HG03175 (cell line): ENCODE measurements around the gene SLC28A3.

Experiments
- ATAC-seq: cut with Tn5 transposase; IDR thresholded peaks from one replicate; pipeline ENCODE4 v1.9.1; 2021; ENCODE audit warnings: mild to moderate bottlenecking, moderate library complexity; ENCODE audit not compliant: unreplicated experiment

The SLC28A3 gene

GRCh38 chr9:84349671-84350070 is 9.1 kb upstream of the SLC28A3 start:
- no peak for ATAC-seq

DNA sequence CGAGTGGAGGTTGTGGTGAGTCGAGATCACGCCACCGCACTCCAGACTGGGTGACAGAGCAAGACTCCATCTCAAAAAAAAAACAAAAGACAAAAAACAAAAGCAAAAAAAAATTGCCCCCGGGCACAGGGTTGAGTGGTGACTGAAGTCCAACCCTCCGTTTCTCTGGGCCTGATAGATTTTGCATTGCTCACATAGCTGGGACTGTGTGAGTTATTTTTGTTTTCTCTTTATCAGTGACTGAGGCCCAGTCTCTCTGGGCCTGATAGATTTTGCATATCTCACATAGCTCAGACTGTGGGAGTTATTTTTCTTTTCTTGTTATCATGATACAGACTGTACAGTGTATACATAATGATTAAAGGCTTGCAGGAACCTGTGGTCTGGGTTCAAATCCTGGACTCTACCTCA is 2.6 kb upstream of the SLC28A3 start:
- ATAC-seq = no peak

DNA sequence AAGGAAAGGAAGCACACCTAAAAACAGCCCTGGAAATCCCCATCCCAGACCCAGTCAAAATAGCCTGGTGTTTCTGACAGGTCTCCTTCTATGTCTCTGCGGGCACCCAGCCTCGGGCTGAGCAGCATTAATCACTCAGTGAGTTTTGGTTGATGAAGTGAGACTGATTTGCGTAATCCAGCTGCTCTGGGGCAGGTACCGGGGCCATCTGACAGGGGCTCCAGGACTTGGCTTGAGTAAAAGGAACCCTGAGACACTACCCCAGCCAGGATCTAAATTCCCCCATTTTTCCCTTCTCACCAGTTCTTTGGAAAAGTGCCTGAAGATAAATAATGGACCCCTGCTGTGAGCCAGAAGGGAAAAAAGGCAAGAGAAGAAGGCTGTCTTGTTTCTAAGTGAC is 596 bp downstream of the SLC28A3 start:
- no peak for ATAC-seq

GRCh38 chr9:84339503-84339902 is 1.1 kb downstream of the SLC28A3 start:
- ATAC-seq = no peak

DNA sequence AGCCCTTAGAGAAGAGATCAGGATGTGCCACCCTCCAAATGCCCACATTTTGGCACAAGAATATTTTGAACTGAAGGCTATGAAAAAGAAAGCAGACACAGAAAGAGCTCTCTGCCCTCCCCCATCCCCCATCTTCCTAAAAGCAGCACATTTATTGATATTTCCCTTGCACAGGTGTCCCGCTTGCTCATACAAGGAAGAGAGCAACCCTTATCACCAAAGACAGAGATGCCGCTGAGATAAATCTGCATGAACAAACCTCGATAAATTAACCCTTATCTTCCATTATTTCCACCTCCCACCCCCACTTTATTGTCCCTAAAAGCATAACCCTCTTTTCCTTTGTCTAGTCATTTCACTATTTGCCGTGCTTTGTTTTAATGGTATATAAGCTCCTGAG is 1.8 kb downstream of the SLC28A3 start:
- no peak for ATAC-seq

DNA sequence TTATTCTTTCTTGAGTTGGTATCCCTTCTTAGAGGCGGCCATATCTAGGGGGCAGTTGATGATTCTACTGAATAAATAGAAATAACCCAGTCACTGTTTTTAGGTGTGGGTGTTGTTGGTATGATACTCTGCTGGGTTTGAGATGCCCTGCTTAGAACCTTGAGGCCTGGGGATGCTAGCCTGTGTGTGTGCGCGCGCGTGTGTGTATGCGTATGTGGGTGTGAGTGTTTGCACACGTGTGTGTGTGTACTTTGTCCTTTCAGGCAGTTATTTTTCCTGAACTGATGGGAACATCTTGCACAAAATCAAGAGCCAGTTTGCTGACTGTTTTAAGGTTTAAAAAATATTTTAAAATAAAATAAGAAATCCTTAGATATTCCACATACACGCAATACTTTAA is 3.3 kb downstream of the SLC28A3 start:
- ATAC-seq = no peak

- ATAC-seq = no peak
Observed at GRCh38 chr9:84331119-84331809, 9.3 kb downstream of the SLC28A3 start.

- ATAC-seq = no peak
Observed at GRCh38 chr9:84330246-84330645, 10.3 kb downstream of the SLC28A3 start.

- no peak for ATAC-seq
Observed at GRCh38 chr9:84327184-84327583, 13.4 kb downstream of the SLC28A3 start.

DNA sequence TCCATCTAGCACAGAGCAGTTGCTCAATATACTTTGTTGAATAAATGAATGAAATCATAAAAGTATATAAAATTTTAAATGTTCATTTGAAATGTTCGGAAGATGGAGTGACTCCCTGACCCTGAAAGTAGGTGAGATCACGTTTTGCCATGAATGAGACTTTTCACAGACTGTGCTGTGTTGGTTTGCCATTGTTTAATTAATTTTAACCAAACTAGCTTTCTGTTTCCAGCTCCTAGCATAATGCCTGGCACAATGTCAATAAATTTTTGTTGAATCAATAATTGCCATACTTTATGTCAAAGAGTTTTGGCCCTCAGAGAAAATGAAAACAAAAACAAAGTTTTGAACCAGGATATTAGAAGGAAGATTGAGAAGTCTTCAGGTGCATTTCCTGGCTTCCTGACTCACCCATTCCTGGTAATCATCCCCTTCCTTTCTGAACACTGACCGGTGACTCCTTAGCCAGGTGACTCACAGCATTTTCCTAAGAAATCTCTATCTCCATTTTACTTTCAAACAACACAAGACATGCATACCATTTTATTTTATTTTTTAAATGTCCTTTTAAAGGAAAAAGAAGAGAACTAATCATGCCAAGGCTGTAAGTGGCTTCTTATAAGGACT is 15.1 kb downstream of the SLC28A3 start:
- no peak for ATAC-seq

- no peak for ATAC-seq
Observed at GRCh38 chr9:84324811-84325210, 15.7 kb downstream of the SLC28A3 start.

DNA sequence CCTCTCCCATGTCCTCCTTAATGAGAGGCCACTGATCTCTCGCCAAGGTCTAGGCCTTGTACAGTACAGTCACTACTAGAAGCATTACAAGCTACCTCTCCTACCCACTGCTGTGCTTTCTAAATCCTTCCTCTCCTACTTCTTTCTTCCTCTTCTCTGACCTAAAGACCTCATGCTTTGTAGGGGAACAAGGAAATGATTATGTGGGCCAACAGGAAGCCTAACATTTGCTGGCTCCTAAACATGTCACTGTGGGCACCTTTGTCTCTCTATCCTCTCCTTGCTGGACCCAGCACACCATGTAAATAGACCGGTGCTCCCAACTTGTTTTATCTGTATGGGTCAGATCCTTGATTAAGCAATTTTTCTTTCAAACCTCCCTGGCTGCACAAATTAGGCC is 16.7 kb downstream of the SLC28A3 start:
- ATAC-seq = no peak

DNA sequence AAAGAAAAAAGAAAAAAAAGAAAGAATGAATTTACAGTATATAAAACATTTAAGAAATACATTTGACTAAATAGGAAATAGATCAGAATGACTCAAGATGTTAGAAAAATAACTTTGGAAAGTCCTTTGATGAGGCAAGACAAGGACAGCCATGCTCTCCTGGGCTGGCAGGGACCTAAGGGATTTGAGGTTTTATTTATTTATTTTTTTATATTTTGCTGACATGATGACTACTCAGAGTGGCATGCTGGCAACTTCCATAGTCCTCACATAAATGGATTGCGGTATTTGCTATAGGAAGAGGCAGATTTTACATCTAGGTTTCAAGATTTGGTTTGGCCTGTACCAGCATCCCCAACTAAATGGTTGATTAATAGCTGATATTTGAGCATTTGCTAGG is 17.7 kb downstream of the SLC28A3 start:
- no peak for ATAC-seq

- ATAC-seq = no peak
Observed at GRCh38 chr9:84320231-84320630, 20.3 kb downstream of the SLC28A3 start.

DNA sequence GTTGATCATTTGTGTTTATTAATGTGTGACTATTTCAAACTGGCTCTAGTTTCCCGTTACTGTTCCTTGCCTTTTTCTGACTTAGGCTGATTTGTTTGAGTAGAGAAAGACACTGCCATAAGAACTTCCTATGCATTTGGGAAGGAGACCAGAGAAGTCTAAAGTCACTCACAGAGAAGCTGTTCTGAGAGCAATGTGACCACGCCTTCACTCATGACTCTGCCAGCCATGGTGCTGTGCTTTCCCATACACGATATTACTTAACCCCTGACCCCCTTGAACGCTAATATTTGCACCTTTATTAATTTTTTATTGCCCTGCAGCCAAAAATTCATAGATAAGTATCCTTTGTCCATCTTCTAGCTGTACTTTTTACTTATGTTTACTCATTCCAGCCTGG is 20.9 kb downstream of the SLC28A3 start:
- ATAC-seq = no peak

GRCh38 chr9:84318981-84319380 is 21.6 kb downstream of the SLC28A3 start:
- ATAC-seq = no peak

DNA sequence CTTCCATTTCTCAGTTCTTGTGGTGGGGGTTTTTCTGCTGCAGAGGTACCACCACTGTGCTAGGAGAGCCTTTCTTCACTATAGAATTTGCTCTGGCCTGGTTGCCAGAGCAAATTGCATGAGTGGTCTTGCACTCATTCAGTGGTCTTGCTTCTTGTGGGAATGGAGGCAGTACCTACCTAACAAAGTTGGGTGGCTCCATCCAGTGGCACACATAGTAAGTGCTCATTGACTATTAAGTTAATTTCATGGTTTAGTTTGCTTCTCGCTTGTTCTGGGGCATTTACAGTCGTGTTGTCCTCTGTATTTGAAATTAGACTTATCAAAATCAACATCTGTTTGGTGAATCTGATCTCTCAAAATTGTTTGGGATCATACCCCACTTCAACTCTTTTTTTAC is 23.0 kb downstream of the SLC28A3 start:
- ATAC-seq = no peak

DNA sequence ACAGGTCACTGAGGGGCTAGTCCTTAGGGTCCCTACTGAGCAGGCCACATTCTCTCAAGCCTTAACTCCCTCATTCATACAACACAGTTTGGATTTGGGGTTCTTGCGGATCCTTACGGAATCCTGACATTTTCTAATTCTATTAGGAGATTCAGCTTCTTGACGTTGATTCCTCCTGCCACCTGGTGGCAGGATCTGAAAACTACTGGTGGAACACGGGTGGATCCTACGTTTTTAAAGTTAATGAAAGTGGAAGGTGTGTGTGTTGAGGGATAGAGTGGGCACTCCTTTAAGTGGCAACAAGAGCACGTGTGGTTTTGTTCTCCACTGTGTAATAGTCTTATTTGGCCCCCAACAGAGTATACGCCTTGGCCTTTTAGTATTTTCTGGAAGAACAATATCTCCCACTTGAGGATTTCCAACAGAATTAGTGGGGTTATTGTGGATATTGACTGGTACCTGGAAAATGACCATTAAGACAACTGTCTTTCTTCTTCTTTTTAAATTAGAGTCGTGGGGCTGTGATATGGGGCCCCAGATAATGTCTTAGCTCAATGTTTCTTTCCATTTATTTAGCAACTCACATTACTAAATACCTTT is 25.2 kb downstream of the SLC28A3 start:
- peak; percentile 75 for ATAC-seq

- ATAC-seq = no peak
Observed at GRCh38 chr9:84314306-84314705, 26.3 kb downstream of the SLC28A3 start.

- ATAC-seq = no peak
Observed at GRCh38 chr9:84310883-84311282, 29.7 kb downstream of the SLC28A3 start.

GRCh38 chr9:84305497-84306131 is 34.9 kb downstream of the SLC28A3 start:
- no peak for ATAC-seq

DNA sequence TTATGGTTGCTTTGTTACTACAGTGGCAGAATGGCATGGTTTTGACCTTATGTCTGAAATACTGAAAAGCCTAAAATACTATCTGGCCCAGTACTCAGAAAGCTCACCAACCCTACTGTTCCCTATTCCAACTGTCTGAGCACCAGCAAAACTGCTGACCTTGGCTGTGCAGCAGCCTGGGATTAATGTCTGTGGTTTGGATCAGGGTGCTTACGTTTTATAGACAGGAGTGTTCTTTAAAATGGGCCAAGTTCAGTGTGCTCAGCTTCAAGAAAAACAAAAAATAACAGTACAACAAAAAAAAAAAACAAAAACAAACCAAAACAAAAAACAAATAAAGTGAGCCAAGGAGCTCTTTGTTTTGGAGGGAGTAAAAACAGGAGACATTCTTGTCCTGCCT is 36.4 kb downstream of the SLC28A3 start:
- ATAC-seq = no peak
